ENCODE data around the gene RABGEF1. TPM values are rescaled to one million over a fixed set of nuclear protein-coding genes. Genes with fewer than 3 reads are reported as not detected.

The RABGEF1 gene
- total RNA-seq, 1 experiment from 2014 or later: 27.3 TPM

DNA sequence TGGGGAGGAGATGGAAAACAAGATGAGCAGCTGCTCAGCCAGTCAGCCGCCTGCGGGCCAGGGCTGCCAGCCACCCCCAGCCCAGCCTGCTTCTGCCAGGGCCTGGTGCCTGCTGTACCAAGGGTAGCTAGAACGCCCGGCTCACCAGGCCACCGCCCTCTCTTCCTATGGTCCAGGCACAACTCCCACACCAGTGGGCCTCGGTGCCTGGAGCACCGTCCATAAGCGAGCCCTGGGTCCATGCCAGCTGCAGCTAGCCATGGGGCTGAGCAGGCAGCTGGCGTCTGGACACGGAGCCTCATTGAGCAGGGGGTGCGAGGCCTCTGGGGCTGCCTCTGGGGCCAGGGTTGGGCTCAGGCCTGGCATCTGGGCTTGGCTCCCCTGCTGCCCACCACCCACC lies 8.5 kb upstream of the RABGEF1 start:
- 0 out of 2 replicates have a peak, but pooled peaks cover 2% of the 10 kb centered on the region for H3K4me1 ChIP-seq (ENCODE audit: control insufficient read depth, insufficient read depth, low read length)
- peak; percentile 36 for ATAC-seq

DNA sequence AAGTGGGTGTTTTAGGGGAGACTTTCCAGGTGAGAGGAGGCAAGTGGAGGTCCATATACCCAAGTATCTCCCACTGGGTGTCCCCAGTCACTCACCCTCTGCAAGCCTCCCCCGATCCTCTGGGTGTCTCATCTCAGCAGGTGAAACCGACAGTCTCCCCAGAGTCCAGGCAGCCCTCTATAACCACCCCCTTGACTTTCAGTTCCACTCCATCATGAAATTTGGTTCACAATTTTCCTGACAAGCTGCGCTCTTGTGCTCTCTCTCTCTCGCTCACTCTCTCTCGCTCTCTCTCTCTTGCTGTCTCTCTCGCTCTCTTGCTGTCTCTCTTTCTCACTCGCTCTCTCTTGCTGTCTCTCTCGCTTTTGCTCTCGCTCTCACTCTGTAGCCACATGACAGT lies 8.1 kb upstream of the RABGEF1 start:
- Histone ChIP-seq H3K36me3 (ENCODE audit: control insufficient read depth, insufficient read depth, low read length) (no peaks in the 10 kb centered on the region), H3K4me1 (ENCODE audit: control insufficient read depth, insufficient read depth, low read length) (0 out of 2 replicates have a peak, but pooled peaks cover 2% of the 10 kb centered on the region), H3K27ac (ENCODE audit: low read length) (no peak overlapping the region), H3K4me3 (ENCODE audit: low read depth in 2 of 2, low read length in 2 of 2) (no peak overlapping the region), H3K9me3 (ENCODE audit: control insufficient read depth, insufficient read depth, low read depth, low read length) (no peaks in the 10 kb centered on the region), H3K27me3 (ENCODE audit: control insufficient read depth, insufficient read depth, low read length) (no peaks in the 10 kb centered on the region)
- ChIA-PET CTCF (no interaction called here), POLR2A (no interaction called here)
- TF ChIP-seq, protein P1, sequence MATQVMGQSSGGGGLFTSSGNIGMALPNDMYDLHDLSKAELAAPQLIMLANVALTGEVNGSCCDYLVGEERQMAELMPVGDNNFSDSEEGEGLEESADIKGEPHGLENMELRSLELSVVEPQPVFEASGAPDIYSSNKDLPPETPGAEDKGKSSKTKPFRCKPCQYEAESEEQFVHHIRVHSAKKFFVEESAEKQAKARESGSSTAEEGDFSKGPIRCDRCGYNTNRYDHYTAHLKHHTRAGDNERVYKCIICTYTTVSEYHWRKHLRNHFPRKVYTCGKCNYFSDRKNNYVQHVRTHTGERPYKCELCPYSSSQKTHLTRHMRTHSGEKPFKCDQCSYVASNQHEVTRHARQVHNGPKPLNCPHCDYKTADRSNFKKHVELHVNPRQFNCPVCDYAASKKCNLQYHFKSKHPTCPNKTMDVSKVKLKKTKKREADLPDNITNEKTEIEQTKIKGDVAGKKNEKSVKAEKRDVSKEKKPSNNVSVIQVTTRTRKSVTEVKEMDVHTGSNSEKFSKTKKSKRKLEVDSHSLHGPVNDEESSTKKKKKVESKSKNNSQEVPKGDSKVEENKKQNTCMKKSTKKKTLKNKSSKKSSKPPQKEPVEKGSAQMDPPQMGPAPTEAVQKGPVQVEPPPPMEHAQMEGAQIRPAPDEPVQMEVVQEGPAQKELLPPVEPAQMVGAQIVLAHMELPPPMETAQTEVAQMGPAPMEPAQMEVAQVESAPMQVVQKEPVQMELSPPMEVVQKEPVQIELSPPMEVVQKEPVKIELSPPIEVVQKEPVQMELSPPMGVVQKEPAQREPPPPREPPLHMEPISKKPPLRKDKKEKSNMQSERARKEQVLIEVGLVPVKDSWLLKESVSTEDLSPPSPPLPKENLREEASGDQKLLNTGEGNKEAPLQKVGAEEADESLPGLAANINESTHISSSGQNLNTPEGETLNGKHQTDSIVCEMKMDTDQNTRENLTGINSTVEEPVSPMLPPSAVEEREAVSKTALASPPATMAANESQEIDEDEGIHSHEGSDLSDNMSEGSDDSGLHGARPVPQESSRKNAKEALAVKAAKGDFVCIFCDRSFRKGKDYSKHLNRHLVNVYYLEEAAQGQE (IDR thresholded peaks at IDR 0.05; ENCODE audit: insufficient read depth in 1 of 2, low read depth in 2 of 2, low read length in 1 of 2): no peak
- TF ChIP-seq, protein P2, sequence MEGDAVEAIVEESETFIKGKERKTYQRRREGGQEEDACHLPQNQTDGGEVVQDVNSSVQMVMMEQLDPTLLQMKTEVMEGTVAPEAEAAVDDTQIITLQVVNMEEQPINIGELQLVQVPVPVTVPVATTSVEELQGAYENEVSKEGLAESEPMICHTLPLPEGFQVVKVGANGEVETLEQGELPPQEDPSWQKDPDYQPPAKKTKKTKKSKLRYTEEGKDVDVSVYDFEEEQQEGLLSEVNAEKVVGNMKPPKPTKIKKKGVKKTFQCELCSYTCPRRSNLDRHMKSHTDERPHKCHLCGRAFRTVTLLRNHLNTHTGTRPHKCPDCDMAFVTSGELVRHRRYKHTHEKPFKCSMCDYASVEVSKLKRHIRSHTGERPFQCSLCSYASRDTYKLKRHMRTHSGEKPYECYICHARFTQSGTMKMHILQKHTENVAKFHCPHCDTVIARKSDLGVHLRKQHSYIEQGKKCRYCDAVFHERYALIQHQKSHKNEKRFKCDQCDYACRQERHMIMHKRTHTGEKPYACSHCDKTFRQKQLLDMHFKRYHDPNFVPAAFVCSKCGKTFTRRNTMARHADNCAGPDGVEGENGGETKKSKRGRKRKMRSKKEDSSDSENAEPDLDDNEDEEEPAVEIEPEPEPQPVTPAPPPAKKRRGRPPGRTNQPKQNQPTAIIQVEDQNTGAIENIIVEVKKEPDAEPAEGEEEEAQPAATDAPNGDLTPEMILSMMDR (IDR thresholded peaks at IDR 0.05): no peak
- TF ChIP-seq TCF7L2 (IDR thresholded peaks at IDR 0.05; ENCODE audit: low read depth, low read length) (no peak), SIN3A (IDR thresholded peaks at IDR 0.05; ENCODE audit: borderline replicate concordance, insufficient read depth, low read depth, low read length) (no peak), POLR2AphosphoS5 (IDR thresholded peaks at IDR 0.05; ENCODE audit: low read depth, low read length) (no peak)
- in situ Hi-C loops (cut with HindIII; ENCODE audit: low pct_unique_long_range_greater_than_20kb, low sequenced_read_pairs) (no loop called here), intact Hi-C loops (cut with micrococcal nuclease; ENCODE audit: unreplicated experiment) (no loop called here)
- no TSS peak for BruUV-seq (replicated peaks)
- DNase-seq (ENCODE audit: low read depth, low spot score) (no peak), ATAC-seq (no peak)

More for the DNA sequence above, 8.5 kb upstream of the RABGEF1 start:
- BruUV-seq (replicated peaks): no TSS peak
- no peaks in the 10 kb centered on the region for H3K27me3 ChIP-seq (ENCODE audit: control insufficient read depth, insufficient read depth, low read length)
- in situ Hi-C loops (cut with HindIII; ENCODE audit: low pct_unique_long_range_greater_than_20kb, low sequenced_read_pairs) (no loop called here), intact Hi-C loops (cut with micrococcal nuclease; ENCODE audit: unreplicated experiment) (no loop called here)
- H3K9me3 ChIP-seq (ENCODE audit: control insufficient read depth, insufficient read depth, low read depth, low read length): no peaks in the 10 kb centered on the region
- TF ChIP-seq, protein P2 (IDR thresholded peaks at IDR 0.05): no peak
- TF ChIP-seq, protein P1 (IDR thresholded peaks at IDR 0.05; ENCODE audit: insufficient read depth in 1 of 2, low read depth in 2 of 2, low read length in 1 of 2): no peak
- TF ChIP-seq TCF7L2 (IDR thresholded peaks at IDR 0.05; ENCODE audit: low read depth, low read length) (no peak), POLR2AphosphoS5 (IDR thresholded peaks at IDR 0.05; ENCODE audit: low read depth, low read length) (no peak), SIN3A (IDR thresholded peaks at IDR 0.05; ENCODE audit: borderline replicate concordance, insufficient read depth, low read depth, low read length) (no peak)
- H3K36me3 ChIP-seq (ENCODE audit: control insufficient read depth, insufficient read depth, low read length): no peaks in the 10 kb centered on the region
- no peak overlapping the region for H3K4me3 ChIP-seq (ENCODE audit: low read depth in 2 of 2, low read length in 2 of 2)
- ChIA-PET CTCF (no interaction called here), POLR2A (no interaction called here)
- no peak for DNase-seq (ENCODE audit: low read depth, low spot score)
- no peak overlapping the region for H3K27ac ChIP-seq (ENCODE audit: low read length)

All from Panc1 (cell line).